A549 (cell line): Measurements from ENCODE around the gene TDRD9.

Source experiments
- CTCF ChIP-seq: fragments of >200 bp; sonication (Bioruptor Twin); formaldehyde crosslinking; IDR thresholded peaks from 3 replicates; pipeline ENCODE4 v1.5.1; 2016
- EP300 ChIP-seq, 2 experiments: fragments of >200 bp; sonication (Bioruptor Twin); formaldehyde crosslinking; IDR thresholded peaks; 2 replicates in 1 of 2; 3 replicates in 1 of 2; pipeline ENCODE4 v1.6.1; 2016 to 2017
- POLR2A ChIP-seq: IDR thresholded peaks from 2 replicates; pipeline ENCODE4 v1.6.1; 2012; ENCODE audit warnings: mild to moderate bottlenecking, low read length

GRCh38 chr14:104062281-104062680 lies 134.0 kb downstream of the TDRD9 start:
- TF ChIP-seq CTCF, result no peak
- TF ChIP-seq EP300 (IDR thresholded peaks at IDR 0.05), result no peak
- TF ChIP-seq POLR2A, result no peak
